ENCODE data around the gene DAZAP1. TPM values are rescaled to one million over a fixed set of nuclear protein-coding genes. Genes with fewer than 3 reads are reported as not detected.

DAZAP1 gene
- total and polyA plus RNA-seq, 3 experiments from 2014 or later, result 7.7 to 253 (median 253) TPM

GRCh38 chr19:1379961-1380489 is 27.4 kb upstream of the DAZAP1 start:
- Histone ChIP-seq H3K36me3 (ENCODE audit: insufficient read depth, low read length) (no peaks in the 10 kb centered on the region), H3K4me1 (ENCODE audit: insufficient read depth, low read length) (peaks cover 6% of the 10 kb centered on the region), H3K27ac (ENCODE audit: low read depth, low read length) (no peak overlapping the region), H3K27me3 (ENCODE audit: insufficient read depth, low read length, poor library complexity, severe bottlenecking) (no peaks in the 10 kb centered on the region), H3K4me3 (ENCODE audit: low read length) (no peak overlapping the region), H3K9me3 (ENCODE audit: low read length) (no peaks in the 10 kb centered on the region)
- H3K36me3 Mint-ChIP-seq, result peaks cover 0 to 16% (median 4%) of the 10 kb centered on the region in 3 donors
- peaks cover 15 to 19% (median 15%) of the 10 kb centered on the region in 3 donors for H3K4me1 Mint-ChIP-seq
- no peak for DNase-seq
- POLR2A ChIA-PET, result interaction anchor here (0.5 kb wide), 1 partner anchor 12 kb away, joined by 4 read pairs; no protein-coding TSS in a partner anchor
- no peak overlapping the region for H3K4me3 Mint-ChIP-seq
- H3K27me3 Mint-ChIP-seq, result peaks cover 4 to 10% of the 10 kb centered on the region in 2 donors
- CTCF ChIA-PET, result no interaction called here
- H3K9me3 Mint-ChIP-seq, result peaks cover 0 to 6% (median 4%) of the 10 kb centered on the region in 5 donors
- peak overlapping the region in 2 of 8 donors; percentile 88 to 100 for H3K27ac Mint-ChIP-seq

GRCh38 chr19:1382250-1382649 is 25.1 kb upstream of the DAZAP1 start:
- H3K4me1 Mint-ChIP-seq, result peaks cover 15 to 30% (median 15%) of the 10 kb centered on the region in 3 donors
- Histone ChIP-seq H3K36me3 (ENCODE audit: insufficient read depth, low read length) (no peaks in the 10 kb centered on the region), H3K4me1 (ENCODE audit: insufficient read depth, low read length) (peaks cover 7% of the 10 kb centered on the region), H3K4me3 (ENCODE audit: low read length) (no peak overlapping the region), H3K27me3 (ENCODE audit: insufficient read depth, low read length, poor library complexity, severe bottlenecking) (no peaks in the 10 kb centered on the region), H3K27ac (ENCODE audit: low read depth, low read length) (no peak overlapping the region), H3K9me3 (ENCODE audit: low read length) (no peaks in the 10 kb centered on the region)
- H3K4me3 Mint-ChIP-seq, result no peak overlapping the region
- peak overlapping the region in 1 of 8 donors; percentile 100 for H3K27ac Mint-ChIP-seq
- no peak for DNase-seq
- H3K27me3 Mint-ChIP-seq, result peaks cover 4 to 10% of the 10 kb centered on the region in 2 donors
- peaks cover 0 to 17% (median 4%) of the 10 kb centered on the region in 3 donors for H3K36me3 Mint-ChIP-seq
- H3K9me3 Mint-ChIP-seq, result peaks cover 0 to 6% (median 4%) of the 10 kb centered on the region in 5 donors
- ChIA-PET POLR2A (no interaction called here), CTCF (interaction anchor here (1.8 to 1.9 kb wide), 2 partner anchors 10 to 138 kb away, joined by 5 to 10 read pairs; no protein-coding TSS in a partner anchor)

- peak overlapping the region; percentile 79 for H3K4me3 ChIP-seq (ENCODE audit: low read length)
Observed at GRCh38 chr19:1383017-1383311, 24.4 kb upstream of the DAZAP1 start.

GRCh38 chr19:1383312-1384084 is 23.9 kb upstream of the DAZAP1 start, which contains the start of gene NDUFS7:
NDUFS7 (plus strand) TSS chr19:1383907; CDS start chr19:1383927, 20 bp downstream.
- H3K4me3 ChIP-seq (ENCODE audit: low read length), result peak within 1 kb of the TSS; percentile 79
- CTCF ChIA-PET, result interaction anchor here (0.9 to 1.9 kb wide), 5 partner anchors 11 to 139 kb away, joined by 3 to 10 read pairs (median 4); no protein-coding TSS in a partner anchor
- Mint-ChIP-seq H3K27ac (peak within 1 kb of the TSS; percentile 72 to 100 (median 96)), H3K9me3 (peaks cover 0 to 6% (median 4%) of the 10 kb centered on the region in 5 donors), H3K4me1 (peaks cover 15 to 30% (median 15%) of the 10 kb centered on the region in 3 donors), H3K4me3 (peak within 1 kb of the TSS; percentile 92 to 99 (median 95)), H3K27me3 (peaks cover 4 to 10% of the 10 kb centered on the region in 2 donors), H3K36me3 (peaks cover 0 to 24% (median 2%) of the 10 kb centered on the region in 3 donors)
- peak within 1 kb of the TSS; percentile 77 for H3K27ac ChIP-seq (ENCODE audit: low read depth, low read length)
- H3K27me3 ChIP-seq (ENCODE audit: insufficient read depth, low read length, poor library complexity, severe bottlenecking), result no peaks in the 10 kb centered on the region
- peak; percentile 85 to 95 (median 91) for DNase-seq
- peaks cover 7% of the 10 kb centered on the region for H3K4me1 ChIP-seq (ENCODE audit: insufficient read depth, low read length)
- POLR2A ChIA-PET, result interaction anchor here (0.6 to 1.0 kb wide), 4 partner anchors 19 to 115 kb away, joined by 3 to 10 read pairs (median 4); partner anchors contain the start of gene CIRBP
- H3K9me3 ChIP-seq (ENCODE audit: low read length), result no peaks in the 10 kb centered on the region
- no peaks in the 10 kb centered on the region for H3K36me3 ChIP-seq (ENCODE audit: insufficient read depth, low read length)

More at GRCh38 chr19:1383017-1383311, 24.4 kb upstream of the DAZAP1 start:
- Histone ChIP-seq H3K9me3 (ENCODE audit: low read length) (no peaks in the 10 kb centered on the region), H3K27ac (ENCODE audit: low read depth, low read length) (no peak overlapping the region), H3K36me3 (ENCODE audit: insufficient read depth, low read length) (no peaks in the 10 kb centered on the region), H3K27me3 (ENCODE audit: insufficient read depth, low read length, poor library complexity, severe bottlenecking) (no peaks in the 10 kb centered on the region), H3K4me1 (ENCODE audit: insufficient read depth, low read length) (peaks cover 7% of the 10 kb centered on the region)
- no peak for DNase-seq
- ChIA-PET POLR2A (interaction anchor here (0.6 to 1.0 kb wide), 4 partner anchors 20 to 114 kb away, joined by 3 to 10 read pairs (median 4); partner anchors contain the start of gene CIRBP), CTCF (interaction anchor here (0.9 to 1.9 kb wide), 5 partner anchors 11 to 139 kb away, joined by 3 to 10 read pairs (median 4); no protein-coding TSS in a partner anchor)
- Mint-ChIP-seq H3K27ac (peak overlapping the region; percentile 39 to 100 (median 96)), H3K27me3 (peaks cover 4 to 10% of the 10 kb centered on the region in 2 donors), H3K4me1 (peaks cover 15 to 30% (median 15%) of the 10 kb centered on the region in 3 donors), H3K36me3 (peaks cover 0 to 19% (median 4%) of the 10 kb centered on the region in 3 donors), H3K9me3 (peaks cover 0 to 6% (median 4%) of the 10 kb centered on the region in 5 donors), H3K4me3 (peak overlapping the region; percentile 92 to 99 (median 95))

GRCh38 chr19:1384085-1384462 is 23.3 kb upstream of the DAZAP1 start:
- peak overlapping the region; percentile 82 to 99 (median 95) for H3K4me3 Mint-ChIP-seq
- H3K36me3 Mint-ChIP-seq, result peaks cover 0 to 30% (median 4%) of the 10 kb centered on the region in 3 donors
- peaks cover 0 to 6% (median 4%) of the 10 kb centered on the region in 5 donors for H3K9me3 Mint-ChIP-seq
- H3K27ac Mint-ChIP-seq, result peak overlapping the region in 6 of 8 donors; percentile 52 to 100 (median 81)
- peaks cover 4 to 10% of the 10 kb centered on the region in 2 donors for H3K27me3 Mint-ChIP-seq
- Histone ChIP-seq H3K4me1 (ENCODE audit: insufficient read depth, low read length) (peaks cover 7% of the 10 kb centered on the region), H3K9me3 (ENCODE audit: low read length) (no peaks in the 10 kb centered on the region), H3K27ac (ENCODE audit: low read depth, low read length) (peak overlapping the region; percentile 77), H3K27me3 (ENCODE audit: insufficient read depth, low read length, poor library complexity, severe bottlenecking) (no peaks in the 10 kb centered on the region), H3K4me3 (ENCODE audit: low read length) (peak overlapping the region; percentile 79), H3K36me3 (ENCODE audit: insufficient read depth, low read length) (peaks cover 5% of the 10 kb centered on the region)
- peaks cover 15 to 30% (median 15%) of the 10 kb centered on the region in 3 donors for H3K4me1 Mint-ChIP-seq
- CTCF ChIA-PET, result no interaction called here
- no peak for DNase-seq
- POLR2A ChIA-PET, result no interaction called here

- H3K27me3 ChIP-seq (ENCODE audit: insufficient read depth, low read length, poor library complexity, severe bottlenecking), result no peaks in the 10 kb centered on the region
- peak overlapping the region; percentile 82 to 99 (median 95) for H3K4me3 Mint-ChIP-seq
- peaks cover 7% of the 10 kb centered on the region for H3K4me1 ChIP-seq (ENCODE audit: insufficient read depth, low read length)
- peak overlapping the region; percentile 79 for H3K4me3 ChIP-seq (ENCODE audit: low read length)
- H3K36me3 ChIP-seq (ENCODE audit: insufficient read depth, low read length), result peaks cover 10% of the 10 kb centered on the region
- H3K4me1 Mint-ChIP-seq, result peaks cover 15 to 30% (median 15%) of the 10 kb centered on the region in 3 donors
- peak overlapping the region; percentile 52 to 100 (median 72) for H3K27ac Mint-ChIP-seq
- H3K9me3 ChIP-seq (ENCODE audit: low read length), result no peaks in the 10 kb centered on the region
- POLR2A ChIA-PET, result no interaction called here
- H3K27me3 Mint-ChIP-seq, result peaks cover 4 to 10% of the 10 kb centered on the region in 2 donors
- peaks cover 0 to 35% (median 5%) of the 10 kb centered on the region in 3 donors for H3K36me3 Mint-ChIP-seq
- CTCF ChIA-PET, result no interaction called here
- DNase-seq, result no peak
- peaks cover 0 to 6% (median 4%) of the 10 kb centered on the region in 5 donors for H3K9me3 Mint-ChIP-seq
- H3K27ac ChIP-seq (ENCODE audit: low read depth, low read length), result peak overlapping the region; percentile 77
Observed at GRCh38 chr19:1384478-1385110, 22.8 kb upstream of the DAZAP1 start.

GRCh38 chr19:1385816-1386215 is 21.6 kb upstream of the DAZAP1 start:
- CTCF ChIA-PET, result no interaction called here
- H3K27ac ChIP-seq (ENCODE audit: low read depth, low read length), result no peak overlapping the region
- H3K4me1 Mint-ChIP-seq, result peaks cover 15 to 30% (median 15%) of the 10 kb centered on the region in 3 donors
- H3K4me3 Mint-ChIP-seq, result peak overlapping the region in 4 of 7 donors; percentile 36 to 92 (median 71)
- no peaks in the 10 kb centered on the region for H3K9me3 ChIP-seq (ENCODE audit: low read length)
- peaks cover 0 to 6% (median 4%) of the 10 kb centered on the region in 5 donors for H3K9me3 Mint-ChIP-seq
- DNase-seq, result no peak
- H3K27me3 Mint-ChIP-seq, result peaks cover 4 to 10% of the 10 kb centered on the region in 2 donors
- peak overlapping the region in 2 of 8 donors; percentile 50 to 84 for H3K27ac Mint-ChIP-seq
- no peak overlapping the region for H3K4me3 ChIP-seq (ENCODE audit: low read length)
- H3K4me1 ChIP-seq (ENCODE audit: insufficient read depth, low read length), result peaks cover 7% of the 10 kb centered on the region
- H3K36me3 Mint-ChIP-seq, result peaks cover 0 to 44% (median 6%) of the 10 kb centered on the region in 3 donors
- POLR2A ChIA-PET, result no interaction called here
- H3K27me3 ChIP-seq (ENCODE audit: insufficient read depth, low read length, poor library complexity, severe bottlenecking), result no peaks in the 10 kb centered on the region
- H3K36me3 ChIP-seq (ENCODE audit: insufficient read depth, low read length), result peaks cover 10% of the 10 kb centered on the region
